Bladder microvascular endothelial cell (primary cell): Measurements from ENCODE around the gene HADHB. TPM values are rescaled to one million over a fixed set of nuclear protein-coding genes. Genes with fewer than 3 reads are reported as not detected.

ENCODE experiments used
- total RNA-seq: library from RNA; depleted of rRNA; stranded (reverse); fragments of >200 nt; gene quantifications from 2 replicates; pipeline ENCODE4 v1.2.3, GENCODE V29; 2014

HADHB gene
- total RNA-seq = 88.4 and 159 TPM in 2 replicates

DNA sequence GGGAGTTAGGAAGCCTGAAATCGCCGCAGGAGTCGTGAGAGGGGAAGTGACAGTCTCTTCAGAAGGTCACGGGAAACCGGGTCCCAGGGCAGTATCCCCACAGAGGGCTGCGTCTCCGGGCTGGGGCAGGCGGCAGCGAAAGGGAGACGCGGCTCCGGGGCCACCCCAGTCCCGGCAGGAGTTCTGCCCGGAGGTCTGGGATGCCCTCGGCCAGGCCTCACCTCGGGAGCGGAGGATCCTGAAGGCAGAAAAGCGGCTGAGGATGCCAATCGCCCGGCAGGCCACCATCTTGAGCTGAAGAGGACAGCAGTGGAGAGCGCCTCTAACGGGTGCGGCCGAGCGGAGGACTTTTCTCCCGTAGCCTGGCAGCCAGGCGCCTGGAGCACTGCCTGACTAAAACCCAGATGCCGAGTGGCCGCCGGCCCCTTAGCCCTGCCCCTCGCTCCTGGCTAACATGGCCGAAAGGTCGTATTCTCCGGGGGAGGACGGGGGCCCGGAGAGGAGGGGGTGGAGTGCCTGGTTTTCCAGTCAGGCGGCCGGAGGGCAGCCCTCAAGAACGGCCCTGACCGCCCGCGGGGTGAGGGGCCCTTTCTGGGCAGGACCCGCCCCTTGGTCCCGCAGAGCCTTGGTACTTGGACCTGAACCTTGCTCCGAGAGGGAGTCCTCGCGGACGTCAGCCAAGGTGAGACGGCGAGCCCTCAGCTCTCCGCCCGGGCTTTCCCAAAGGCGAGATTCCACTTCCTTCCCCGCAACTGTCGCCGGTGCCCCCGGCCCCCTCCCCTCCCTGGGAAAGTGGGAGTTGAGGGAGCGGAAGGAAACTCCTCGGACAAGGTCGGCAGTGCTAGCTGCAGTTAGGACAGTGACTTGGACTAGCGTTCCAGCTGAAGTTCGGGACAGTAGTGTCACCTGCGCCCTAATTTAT lies at the start of gene HADHB, which contains the start of gene HADHA:
TSS of gene HADHB (plus strand) at position 631 of the 922 bp plus-strand sequence. CDS start 9,316 bp downstream, outside the sequence.
TSS of gene HADHA (minus strand) at position 324 of the 922 bp plus-strand sequence. CDS start at position 288, 36 bp downstream.

Other genes starting within 250 kb of the HADHB start
- gene RAB10, start 210.9 kb upstream of the HADHB start, total RNA-seq = 80.3 and 188 TPM in 2 replicates
- under 0.01 and 0.57 TPM in 2 replicates for gene GAREM2, start 71.9 kb upstream of the HADHB start, total RNA-seq
- 142 and 186 TPM in 2 replicates for gene HADHA, start 307 bp upstream of the HADHB start, total RNA-seq
- 8.9 and 24.4 TPM in 2 replicates for gene SELENOI, start 101.2 kb downstream of the HADHB start, total RNA-seq
- under 0.01 and 0.06 TPM in 2 replicates for gene ADGRF3, start 101.8 kb downstream of the HADHB start, total RNA-seq
- 0.13 and 0.65 TPM in 2 replicates for gene DRC1, start 157.0 kb downstream of the HADHB start, total RNA-seq
- 11.8 and 87.4 TPM in 2 replicates for gene OTOF, start 233.2 kb downstream of the HADHB start, total RNA-seq